Heart left ventricle (tissue), 16 donors: ENCODE measurements around the gene MINK1. TPM values are rescaled to one million over a fixed set of nuclear protein-coding genes. Genes with fewer than 3 reads are reported as not detected.

Source experiments
- ATAC-seq, 4 donors: fragments of 200-7000 bp; cut with Tn5 transposase; one replicate each; pipeline ENCODE4 v1.9.1; 2020 to 2022; ENCODE audit warnings: moderate library complexity in 4 of 4, mild to moderate bottlenecking in 3 of 4, moderate number of reproducible peaks in 1 of 4
- DNase-seq, 5 donors: peaks; one replicate each; pipeline ENCODE4 v3.0.0-alpha.2; 2020
- H3K27ac ChIP-seq, 12 donors: fragments of 200-600 bp; sonication (generic) in 4 of 12; one replicate each; pipeline versions ENCODE4 v1.5.0 to v1.8.0; 2016 to 2022; ENCODE audit warnings: mild to moderate bottlenecking in 2 of 12
- H3K27me3 ChIP-seq, 9 donors: fragments of 200-600 bp; sonication (generic) in 2 of 9; one replicate each; pipeline versions ENCODE4 v1.5.1 to v1.8.0; 2016 to 2022; ENCODE audit warnings: mild to moderate bottlenecking in 3 of 9
- H3K36me3 ChIP-seq, 9 donors: fragments of 200-600 bp; sonication (generic) in 2 of 9; one replicate each; pipeline versions ENCODE4 v1.5.0 to v1.8.0; 2018 to 2022; ENCODE audit warnings: mild to moderate bottlenecking in 2 of 9
- H3K4me1 ChIP-seq, 12 donors: fragments of 200-600 bp; sonication (generic) in 4 of 12; one replicate each; pipeline versions ENCODE4 v1.5.0 to v1.8.0; 2016 to 2022; ENCODE audit warnings: mild to moderate bottlenecking in 3 of 12
- H3K4me3 ChIP-seq, 12 donors: fragments of 200-600 bp; sonication (generic) in 4 of 12; one replicate each; pipeline versions ENCODE4 v1.5.0 to v1.8.0; 2017 to 2022; ENCODE audit warnings: mild to moderate bottlenecking in 9 of 12, moderate library complexity in 4 of 12
- H3K9me3 ChIP-seq, 12 donors: fragments of 200-600 bp; sonication (generic) in 4 of 12; one replicate each; pipeline versions ENCODE4 v1.5.0 to v1.8.0; 2016 to 2022; ENCODE audit warnings: mild to moderate bottlenecking in 1 of 12
- POLR2A ChIP-seq, 2 donors: fragments of 450-650 bp; IDR thresholded peaks; one replicate each; pipeline ENCODE4 v1.6.1; 2017; ENCODE audit warnings: antibody characterized with exemption in 2 of 2, mild to moderate bottlenecking in 2 of 2, moderate library complexity in 2 of 2
- WGBS, 4 donors: extraction: QIAGEN DNeasy Blood & Tissue Kit in 2 of 4; methylation state at CpG; one replicate each; pipeline versions ENCODE4 v1.1.5 to v1.1.7; 2013 to 2018; 5-methylcytosine and 5-hydroxymethylcytosine counted together
- intact Hi-C, 10 donors: fragments of 100-400 bp; cut with DNase I; formaldehyde crosslinking; loops; one replicate each; pipeline versions ENCODE4 v1.11.1 to v1.14.2; 2022
- polyA plus RNA-seq, 2 donors: library from polyadenylated mRNA; stranded (reverse); fragments of 200-250 nt; gene quantifications; one replicate each; pipeline ENCODE4 v1.2.3, GENCODE V29; 2013
- total RNA-seq, 9 donors: library from RNA; depleted of rRNA in 2 of 9; stranded (reverse); fragments of >200 nt in 2 of 9; fragmentation: NEBNext Ultra II Directional in 3 of 9; extraction: Animal tissue kit (Norgen Biotek cat#: 25700) in 3 of 9; gene quantifications; one replicate each; pipeline versions ENCODE4 v1.1.0 to v1.2.4, GENCODE V29; 2016 to 2023
- TF ChIP-seq, protein P1 (sequence below), 12 donors: fragments of 200-600 bp; sonication (generic) in 4 of 12; IDR thresholded peaks; one replicate each; pipeline versions ENCODE4 v1.5.0 to v1.8.0; 2018 to 2022; ENCODE audit warnings: antibody characterized with exemption in 12 of 12, mild to moderate bottlenecking in 5 of 12
- donor health status: ischemic (EF 13 %, LVEDD 7.1; RV severe dilation, severe dysfunction).
- donor health status: healthy with polysubstance abuse.
- donor health status: DM: no; HTN: yes; CAD: no.
- donor health status: DM: no; HTN: no; CAD: no.
- donor health status: ischemic (EF 25% LVEDD 6.9; RV normal size, moderate dysfunction).
- donor health status: ischemic (EF 25% LVEDD 5.7; RV mildly dilated, moderate dysfunction).
- donor health status: healthy.
- donor health status: DM: yes; HTN: yes; CAD: no.
- donor health status: ischemic (EF 35%, LVEDD 5.7; RV mildly dilated, moderate dysfunction).
- donor health status: nonischemic (EF 11% LVEDD 7.7; RV severe dilation, severe dysfunction).
- donor health status: DM: yes; HTN: yes; CAD: no.
- donor health status: PGD.
- donor health status: ischemic (EF 29% LVEDD 5.4; RV normal size, mild dysfunction).
- donor health status: nonischemic (EF 23%, LVEDD 6.1; RV moderate dilation, normal function).

Gene MINK1
- total and polyA plus RNA-seq, 11 donors, result 23.1 to 55.8 (median 33.0) TPM

DNA sequence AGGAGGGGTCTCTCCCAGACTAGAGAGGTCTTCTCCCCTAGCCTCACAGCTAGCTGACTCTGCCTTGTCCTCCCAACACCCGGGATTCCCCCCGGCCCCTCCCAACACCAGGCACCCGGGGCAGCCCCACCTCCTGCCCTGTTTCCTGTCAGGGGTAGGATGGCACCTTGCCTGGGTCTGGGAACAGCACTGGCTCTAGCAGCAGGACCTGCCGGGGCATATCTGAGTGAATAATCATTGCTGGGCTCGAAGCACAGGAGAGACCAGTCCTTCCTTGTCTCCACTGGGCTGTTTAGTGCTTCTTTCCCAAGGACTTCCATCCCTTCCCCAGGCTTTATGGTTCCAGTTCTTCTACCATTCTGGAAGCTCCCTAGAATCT lies 25.7 kb downstream of the MINK1 start:
- ATAC-seq, result peak; percentile 73 to 93 (median 87)
- peak overlapping the region; percentile 51 to 88 (median 78) for H3K27ac ChIP-seq
- intact Hi-C loops, result no loop called here
- H3K4me1 ChIP-seq, result peaks cover 4 to 54% (median 40%) of the 10 kb centered on the region in 12 donors
- peaks cover 0 to 16% (median 0%) of the 10 kb centered on the region in 9 donors for H3K36me3 ChIP-seq
- peak overlapping the region in 6 of 12 donors; percentile 2 to 29 (median 11) for H3K4me3 ChIP-seq
- H3K27me3 ChIP-seq, result no peaks in the 10 kb centered on the region
- H3K9me3 ChIP-seq, result no peaks in the 10 kb centered on the region
- DNase-seq, result peak; percentile 67 to 80 (median 74)
- 12 to 17% (median 15%) methylated on average over 4 to 5 of the region's 5 CpGs for WGBS, 4 donors
- TF ChIP-seq, protein P1, sequence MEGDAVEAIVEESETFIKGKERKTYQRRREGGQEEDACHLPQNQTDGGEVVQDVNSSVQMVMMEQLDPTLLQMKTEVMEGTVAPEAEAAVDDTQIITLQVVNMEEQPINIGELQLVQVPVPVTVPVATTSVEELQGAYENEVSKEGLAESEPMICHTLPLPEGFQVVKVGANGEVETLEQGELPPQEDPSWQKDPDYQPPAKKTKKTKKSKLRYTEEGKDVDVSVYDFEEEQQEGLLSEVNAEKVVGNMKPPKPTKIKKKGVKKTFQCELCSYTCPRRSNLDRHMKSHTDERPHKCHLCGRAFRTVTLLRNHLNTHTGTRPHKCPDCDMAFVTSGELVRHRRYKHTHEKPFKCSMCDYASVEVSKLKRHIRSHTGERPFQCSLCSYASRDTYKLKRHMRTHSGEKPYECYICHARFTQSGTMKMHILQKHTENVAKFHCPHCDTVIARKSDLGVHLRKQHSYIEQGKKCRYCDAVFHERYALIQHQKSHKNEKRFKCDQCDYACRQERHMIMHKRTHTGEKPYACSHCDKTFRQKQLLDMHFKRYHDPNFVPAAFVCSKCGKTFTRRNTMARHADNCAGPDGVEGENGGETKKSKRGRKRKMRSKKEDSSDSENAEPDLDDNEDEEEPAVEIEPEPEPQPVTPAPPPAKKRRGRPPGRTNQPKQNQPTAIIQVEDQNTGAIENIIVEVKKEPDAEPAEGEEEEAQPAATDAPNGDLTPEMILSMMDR (IDR thresholded peaks at IDR 0.05), result no peak
- TF ChIP-seq POLR2A (IDR thresholded peaks at IDR 0.05), result no peak

DNA sequence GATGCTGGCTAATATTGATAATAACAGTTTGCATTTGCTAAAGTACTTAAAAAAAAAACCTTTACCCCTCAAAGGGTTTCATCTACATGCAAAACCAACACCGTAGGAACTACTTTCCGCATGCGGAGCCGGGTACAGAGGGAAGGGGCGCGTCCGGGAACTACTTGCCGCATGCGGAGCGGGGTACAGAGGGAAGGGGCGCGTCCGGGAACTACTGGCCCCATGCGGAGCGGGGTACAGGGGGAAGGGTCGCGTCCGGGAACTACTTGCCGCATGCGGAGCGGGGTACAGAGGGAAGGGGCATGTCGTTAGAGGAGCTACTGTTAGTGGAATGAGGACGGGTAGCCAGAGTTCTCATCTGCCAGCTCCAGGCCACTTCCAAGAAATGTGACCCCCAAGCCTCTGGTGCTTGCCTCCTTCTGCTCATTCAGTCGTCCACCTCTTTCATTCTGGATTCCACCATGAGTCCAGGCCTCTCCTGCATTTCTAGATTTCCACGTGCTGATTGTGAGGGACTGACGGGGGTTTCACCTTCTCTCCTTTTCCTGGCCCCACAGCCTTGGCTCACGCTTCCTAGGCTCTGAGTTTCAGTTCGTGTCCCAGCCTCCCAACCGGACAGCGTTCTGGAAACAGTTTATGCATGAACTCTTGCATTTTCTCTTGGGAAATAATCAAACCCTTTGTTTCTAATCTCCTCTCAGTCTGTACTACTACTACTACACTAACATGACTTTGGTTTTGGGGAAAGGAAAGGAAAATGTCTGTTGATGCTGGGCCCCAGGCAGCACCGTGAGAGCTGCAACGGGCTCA lies 26.9 kb downstream of the MINK1 start:
- intact Hi-C loops, result no loop called here
- Histone ChIP-seq H3K9me3 (no peaks in the 10 kb centered on the region), H3K27ac (peak overlapping the region in 9 of 12 donors; percentile 24 to 81 (median 57)), H3K4me3 (peak overlapping the region in 2 of 12 donors; percentile 10 to 12), H3K36me3 (peaks cover 0 to 8% (median 0%) of the 10 kb centered on the region in 9 donors), H3K4me1 (peaks cover 4 to 54% (median 40%) of the 10 kb centered on the region in 12 donors), H3K27me3 (no peaks in the 10 kb centered on the region)
- DNase-seq (no peak), ATAC-seq (no peak)
- TF ChIP-seq, protein P1 (IDR thresholded peaks at IDR 0.05), result no peak
- WGBS, 4 donors, result 74 to 80% (median 79%) methylated on average over 32 of the region's 32 CpGs

DNA sequence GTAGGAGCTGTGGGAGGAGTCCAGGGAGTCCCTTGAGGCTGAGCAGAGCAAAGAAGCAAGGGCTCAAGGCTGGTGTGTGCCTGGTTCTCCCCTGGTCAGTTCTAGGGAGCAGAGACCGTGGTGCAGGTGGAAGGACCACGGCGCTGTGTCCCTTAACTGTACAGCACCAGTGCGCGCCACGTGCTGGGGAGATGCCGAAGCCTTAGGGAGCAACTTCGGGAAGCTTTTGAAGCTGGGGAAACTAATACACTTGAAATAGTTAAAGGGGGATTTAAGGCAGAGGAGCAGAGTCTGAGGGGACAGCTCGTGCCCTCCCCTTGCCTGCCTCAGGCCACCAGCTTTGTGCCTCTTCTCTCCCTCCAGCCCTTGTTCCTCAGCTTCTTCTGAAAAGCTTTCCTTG lies 27.5 kb downstream of the MINK1 start:
- intact Hi-C loops, result no loop called here
- ATAC-seq (no peak), DNase-seq (no peak)
- Histone ChIP-seq H3K4me3 (peak overlapping the region in 1 of 12 donors; percentile 12), H3K9me3 (no peaks in the 10 kb centered on the region), H3K27ac (peak overlapping the region in 9 of 12 donors; percentile 19 to 81 (median 54)), H3K27me3 (no peaks in the 10 kb centered on the region), H3K36me3 (peaks cover 0 to 8% (median 0%) of the 10 kb centered on the region in 9 donors), H3K4me1 (peaks cover 4 to 54% (median 40%) of the 10 kb centered on the region in 12 donors)
- no peak for TF ChIP-seq POLR2A (IDR thresholded peaks at IDR 0.05)
- TF ChIP-seq, protein P1 (IDR thresholded peaks at IDR 0.05), result no peak
- 89 to 92% (median 91%) methylated on average over 9 of the region's 9 CpGs for WGBS, 4 donors

DNA sequence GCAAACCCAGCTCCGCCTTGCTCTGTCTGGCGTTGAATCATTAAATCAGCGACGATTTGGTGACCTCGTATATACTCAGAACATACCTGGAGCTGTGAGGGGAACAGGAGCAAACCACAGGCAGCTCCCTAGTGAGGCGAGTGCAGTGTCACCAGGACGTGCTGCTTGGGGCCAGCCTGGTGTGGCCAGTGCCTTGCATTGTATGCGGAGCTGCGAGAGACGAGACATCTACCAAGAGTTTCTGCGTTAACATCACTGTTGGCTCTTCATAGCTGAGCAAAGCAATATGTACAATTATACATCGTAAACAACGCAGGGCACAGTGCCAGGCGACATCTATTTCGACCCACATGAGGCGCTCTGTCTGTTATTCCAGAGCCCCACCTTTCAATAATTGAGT lies 27.9 kb downstream of the MINK1 start:
- no peaks in the 10 kb centered on the region for H3K27me3 ChIP-seq
- ATAC-seq, result no peak
- TF ChIP-seq, protein P1 (IDR thresholded peaks at IDR 0.05), result no peak
- TF ChIP-seq POLR2A (IDR thresholded peaks at IDR 0.05), result no peak
- no peak for DNase-seq
- intact Hi-C loops, result no loop called here
- peak overlapping the region in 3 of 12 donors; percentile 19 to 81 (median 60) for H3K27ac ChIP-seq
- WGBS, 4 donors, result 94 to 95% (median 95%) methylated on average over 16 of the region's 16 CpGs
- H3K9me3 ChIP-seq, result no peaks in the 10 kb centered on the region
- H3K36me3 ChIP-seq, result peaks cover 0 to 8% (median 0%) of the 10 kb centered on the region in 9 donors
- peaks cover 4 to 52% (median 38%) of the 10 kb centered on the region in 12 donors for H3K4me1 ChIP-seq
- no peak overlapping the region for H3K4me3 ChIP-seq
